T1000 (cell line): ENCODE results near the gene DCLRE1C.
"Not testable (repeated sequence)": the region's sequence is repeated elsewhere in the genome, so short reads cannot be mapped to it uniquely, and the experiment has no call there.

Experiments
- DNase-seq: peaks from one replicate; lab custom pipeline; 2025; ENCODE audit warnings: mixed read lengths; lab: John Stamatoyannopoulos, UW

The DCLRE1C gene

GRCh38 chr10:14880229-14880628 lies 73.7 kb downstream of the DCLRE1C start:
- DNase-seq: no peak

- DNase-seq: no peak
Observed at GRCh38 chr10:14879928-14880193, 74.0 kb downstream of the DCLRE1C start.

GRCh38 chr10:14879124-14879927 lies 74.6 kb downstream of the DCLRE1C start:
- DNase-seq: peak; percentile 91

GRCh38 chr10:14878266-14879123 lies 75.4 kb downstream of the DCLRE1C start, which contains the start of gene SUV39H2:
TSS of gene SUV39H2 (plus strand) at chr10:14878866. CDS start at chr10:14878889, 23 bp downstream.
- DNase-seq: peak; percentile 100

- DNase-seq: no peak
Observed at GRCh38 chr10:14876764-14877163, 77.1 kb downstream of the DCLRE1C start.

- DNase-seq: no peak
Observed at GRCh38 chr10:14875941-14876340, 78.0 kb downstream of the DCLRE1C start.

- DNase-seq: no peak
Observed at GRCh38 chr10:14873090-14873760, 80.7 kb downstream of the DCLRE1C start.

- not testable (repeated sequence) for DNase-seq
Observed at GRCh38 chr10:14864871-14865270, 89.0 kb downstream of the DCLRE1C start.

GRCh38 chr10:14864466-14864865 lies 89.4 kb downstream of the DCLRE1C start:
- DNase-seq: not testable (repeated sequence)

- DNase-seq: no peak
Observed at GRCh38 chr10:14860791-14861190, 93.1 kb downstream of the DCLRE1C start.

- no peak for DNase-seq
Observed at GRCh38 chr10:14859775-14860174, 94.1 kb downstream of the DCLRE1C start.

GRCh38 chr10:14859043-14859442 lies 94.9 kb downstream of the DCLRE1C start:
- DNase-seq: no peak

GRCh38 chr10:14858338-14858960 lies 95.4 kb downstream of the DCLRE1C start:
- no peak for DNase-seq

GRCh38 chr10:14855453-14855852 lies 98.4 kb downstream of the DCLRE1C start:
- no peak for DNase-seq

GRCh38 chr10:14852236-14852635 lies 101.7 kb downstream of the DCLRE1C start:
- no peak for DNase-seq
